Mononuclear cell (primary cell): ENCODE measurements around the gene PNMA8A. TPM values are rescaled to one million over a fixed set of nuclear protein-coding genes. Genes with fewer than 3 reads are reported as not detected.
"Not testable (repeated sequence)": the region's sequence is repeated elsewhere in the genome, so short reads cannot be mapped to it uniquely, and the experiment has no call there.

Source experiments
- H3K27me3 ChIP-seq: 2 replicates; pipeline ENCODE4 v1.6.0; 2011; ENCODE audit warnings: low read length, control low read depth; ENCODE audit not compliant: insufficient read depth
- H3K4me1 ChIP-seq: 2 replicates; pipeline ENCODE4 v1.5.1; 2011; ENCODE audit warnings: mild to moderate bottlenecking, low read length, control low read depth; ENCODE audit not compliant: insufficient read depth
- H3K4me3 ChIP-seq: 2 replicates; pipeline ENCODE4 v1.5.1; 2011; ENCODE audit warnings: mild to moderate bottlenecking, low read length, moderate library complexity
- H3K9me3 ChIP-seq: 2 replicates; pipeline ENCODE4 v1.5.1; 2011; ENCODE audit warnings: low read depth, mild to moderate bottlenecking, control low read depth, low read length
- total RNA-seq: library from RNA; depleted of rRNA; stranded (reverse); fragments of >200 nt; gene quantifications from one replicate; pipeline ENCODE4 v1.2.3, GENCODE V29; 2012

The PNMA8A gene, protein sequence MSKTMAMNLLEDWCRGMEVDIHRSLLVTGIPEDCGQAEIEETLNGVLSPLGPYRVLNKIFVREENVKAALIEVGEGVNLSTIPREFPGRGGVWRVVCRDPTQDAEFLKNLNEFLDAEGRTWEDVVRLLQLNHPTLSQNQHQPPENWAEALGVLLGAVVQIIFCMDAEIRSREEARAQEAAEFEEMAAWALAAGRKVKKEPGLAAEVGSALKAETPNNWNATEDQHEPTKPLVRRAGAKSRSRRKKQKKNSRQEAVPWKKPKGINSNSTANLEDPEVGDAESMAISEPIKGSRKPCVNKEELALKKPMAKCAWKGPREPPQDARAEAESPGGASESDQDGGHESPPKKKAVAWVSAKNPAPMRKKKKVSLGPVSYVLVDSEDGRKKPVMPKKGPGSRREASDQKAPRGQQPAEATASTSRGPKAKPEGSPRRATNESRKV
- not detected for total RNA-seq

DNA sequence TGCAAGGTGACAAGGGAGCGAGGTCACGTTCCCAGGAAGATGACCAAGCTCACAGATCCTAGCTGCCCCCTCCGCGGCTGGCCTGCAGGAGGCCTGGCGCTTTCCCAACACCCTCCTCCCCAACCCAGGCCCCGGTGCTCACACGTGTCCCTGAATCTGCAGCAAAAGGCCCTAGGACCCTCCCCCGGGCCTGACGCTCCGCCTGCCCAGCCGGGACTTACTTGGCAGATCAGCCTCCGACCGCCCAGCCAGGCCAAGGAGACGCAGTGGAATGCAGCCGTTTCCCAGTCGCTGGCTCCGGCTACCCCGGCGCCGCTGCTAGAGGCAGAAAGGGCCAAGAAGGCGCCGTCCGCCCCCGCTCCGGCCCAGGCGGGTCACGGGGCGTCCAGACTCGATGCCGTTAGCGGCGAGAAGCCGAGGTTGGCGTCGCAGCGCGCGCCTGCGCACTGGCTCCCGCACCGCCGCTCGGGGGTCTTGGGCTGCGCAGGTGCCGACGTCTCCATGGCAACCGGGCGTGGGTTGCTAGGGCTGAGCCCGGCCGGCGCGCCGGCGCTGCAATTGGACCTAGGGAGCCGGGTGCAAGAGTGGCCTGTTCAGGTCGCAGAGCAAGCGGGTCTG lies at the start of gene PNMA8A:
TSS of gene PNMA8A (minus strand) at position 448 of the 618 bp plus-strand sequence. CDS start 528 bp downstream, outside the sequence.
- Histone ChIP-seq H3K9me3 (no peaks in the 10 kb centered on the region), H3K27me3 (peaks cover 31% of the 10 kb centered on the region), H3K4me1 (peaks cover 9% of the 10 kb centered on the region), H3K4me3 (no peak within 1 kb of the TSS)

DNA sequence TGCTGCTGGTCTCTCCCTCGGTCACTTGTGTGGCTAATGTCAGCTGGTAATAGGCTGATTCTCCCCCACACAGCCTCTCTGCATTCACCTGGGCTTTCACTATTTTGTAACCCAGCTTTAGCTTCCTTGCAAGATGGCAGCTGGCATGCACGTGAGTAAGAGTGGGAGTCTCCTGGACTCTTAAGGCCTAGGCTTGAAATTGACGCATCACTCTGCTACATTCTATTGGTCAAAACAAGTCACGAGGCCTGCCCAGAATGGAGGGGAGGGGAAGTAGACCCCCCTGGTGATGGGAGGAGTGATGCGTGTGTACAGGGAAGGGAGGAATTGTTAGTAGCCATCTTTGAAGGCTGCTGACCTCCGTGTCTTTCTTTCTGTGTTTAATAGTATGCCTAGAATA lies 49.3 kb upstream of the PNMA8A start:
- Histone ChIP-seq H3K4me1 (peaks cover 24% of the 10 kb centered on the region), H3K9me3 (no peaks in the 10 kb centered on the region), H3K4me3 (no peak overlapping the region), H3K27me3 (no peaks in the 10 kb centered on the region)

- peaks cover 16% of the 10 kb centered on the region for H3K4me1 ChIP-seq
- H3K9me3 ChIP-seq: no peaks in the 10 kb centered on the region
- H3K4me3 ChIP-seq: no peak overlapping the region
- no peaks in the 10 kb centered on the region for H3K27me3 ChIP-seq
Measured at GRCh38 chr19:46517471-46517870, 46.1 kb upstream of the PNMA8A start.

GRCh38 chr19:46515879-46516350 lies 44.6 kb upstream of the PNMA8A start:
- H3K27me3 ChIP-seq: no peaks in the 10 kb centered on the region
- H3K9me3 ChIP-seq: no peaks in the 10 kb centered on the region
- peaks cover 11% of the 10 kb centered on the region for H3K4me1 ChIP-seq
- no peak overlapping the region for H3K4me3 ChIP-seq

DNA sequence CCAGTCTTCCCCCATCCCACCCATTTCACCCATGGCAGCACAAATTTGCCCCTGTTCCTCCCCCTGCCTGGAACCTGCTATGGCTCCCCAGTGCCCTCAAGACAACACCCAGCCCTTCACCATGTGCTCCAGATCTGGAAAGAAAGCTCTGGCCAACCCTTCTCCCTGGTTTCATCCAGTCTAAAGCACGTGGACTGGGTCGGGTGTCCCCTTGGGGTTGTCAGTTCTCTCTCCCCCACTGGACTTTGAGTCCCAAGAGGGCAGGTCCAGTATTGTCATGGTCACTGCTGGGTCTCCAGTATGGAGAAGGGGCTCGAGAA lies 43.9 kb upstream of the PNMA8A start:
- Histone ChIP-seq H3K9me3 (no peaks in the 10 kb centered on the region), H3K4me3 (no peak overlapping the region), H3K27me3 (no peaks in the 10 kb centered on the region)

GRCh38 chr19:46514589-46515289 lies 43.4 kb upstream of the PNMA8A start:
- no peaks in the 10 kb centered on the region for H3K27me3 ChIP-seq
- H3K4me1 ChIP-seq: peaks cover 8% of the 10 kb centered on the region
- H3K9me3 ChIP-seq: no peaks in the 10 kb centered on the region
- no peak overlapping the region for H3K4me3 ChIP-seq

More for the DNA sequence above, 43.9 kb upstream of the PNMA8A start:
- peaks cover 8% of the 10 kb centered on the region for H3K4me1 ChIP-seq

- H3K4me3 ChIP-seq: no peak overlapping the region
- no peaks in the 10 kb centered on the region for H3K27me3 ChIP-seq
- peaks cover 4% of the 10 kb centered on the region for H3K4me1 ChIP-seq
- H3K9me3 ChIP-seq: no peaks in the 10 kb centered on the region
Measured at GRCh38 chr19:46513461-46514236, 42.3 kb upstream of the PNMA8A start.

- H3K4me1 ChIP-seq: peaks cover 4% of the 10 kb centered on the region
- no peaks in the 10 kb centered on the region for H3K9me3 ChIP-seq
- no peak overlapping the region for H3K4me3 ChIP-seq
- H3K27me3 ChIP-seq: no peaks in the 10 kb centered on the region
Measured at GRCh38 chr19:46511237-46511636, 39.9 kb upstream of the PNMA8A start.

- no peaks in the 10 kb centered on the region for H3K27me3 ChIP-seq
- no peaks in the 10 kb centered on the region for H3K9me3 ChIP-seq
- H3K4me3 ChIP-seq: no peak overlapping the region
- H3K4me1 ChIP-seq: no peaks in the 10 kb centered on the region
Measured at GRCh38 chr19:46508206-46508605, 36.8 kb upstream of the PNMA8A start.

- Histone ChIP-seq H3K9me3 (no peaks in the 10 kb centered on the region), H3K4me3 (no peak overlapping the region)
Measured at GRCh38 chr19:46503848-46504453, 32.6 kb upstream of the PNMA8A start.

DNA sequence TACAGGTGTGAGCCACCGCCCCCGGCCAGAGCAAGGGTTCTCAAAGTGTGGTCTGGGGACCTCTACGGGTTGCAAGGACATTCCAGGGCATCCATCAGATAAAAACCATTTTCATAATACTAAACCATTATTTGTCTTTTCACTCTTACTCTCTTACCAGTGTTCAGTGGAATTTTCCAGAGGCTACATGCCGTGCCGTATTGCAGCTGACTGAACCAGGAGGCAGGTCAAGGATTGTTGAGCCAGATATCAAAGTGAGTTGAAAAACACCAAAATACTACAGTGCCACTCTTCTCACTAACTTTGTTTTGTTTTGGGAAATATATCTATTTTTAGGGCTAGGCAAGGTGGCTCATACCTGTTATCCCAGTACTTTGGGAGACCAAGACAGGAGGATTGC lies 31.5 kb upstream of the PNMA8A start:
- Histone ChIP-seq H3K27me3 (no peaks in the 10 kb centered on the region), H3K9me3 (no peaks in the 10 kb centered on the region), H3K4me3 (no peak overlapping the region), H3K4me1 (no peaks in the 10 kb centered on the region)

More at GRCh38 chr19:46503848-46504453, 32.6 kb upstream of the PNMA8A start:
- Histone ChIP-seq H3K27me3 (no peaks in the 10 kb centered on the region), H3K4me1 (no peaks in the 10 kb centered on the region)

GRCh38 chr19:46499692-46500091 lies 28.3 kb upstream of the PNMA8A start:
- H3K4me3 ChIP-seq: no peak overlapping the region
- peaks cover 14% of the 10 kb centered on the region for H3K27me3 ChIP-seq
- no peaks in the 10 kb centered on the region for H3K9me3 ChIP-seq
- peaks cover 11% of the 10 kb centered on the region for H3K4me1 ChIP-seq

- Histone ChIP-seq H3K4me3 (no peak overlapping the region), H3K4me1 (peaks cover 15% of the 10 kb centered on the region), H3K27me3 (peaks cover 22% of the 10 kb centered on the region), H3K9me3 (no peaks in the 10 kb centered on the region)
Measured at GRCh38 chr19:46497773-46498172, 26.4 kb upstream of the PNMA8A start.

- not testable (repeated sequence) for H3K4me3 ChIP-seq, H3K9me3 ChIP-seq
- H3K4me1 ChIP-seq: peaks cover 19% of the 10 kb centered on the region
- H3K27me3 ChIP-seq: peaks cover 31% of the 10 kb centered on the region
Measured at GRCh38 chr19:46496886-46497285, 25.5 kb upstream of the PNMA8A start.
